CD14-positive monocyte (primary cell): Measurements from ENCODE around the gene TIAM2. TPM values are rescaled to one million over a fixed set of nuclear protein-coding genes. Genes with fewer than 3 reads are reported as not detected.

Experiments used
- DNase-seq, 3 donors: peaks; one replicate each; pipeline ENCODE4 v3.0.0-alpha.2; 2011 to 2022
- H2AFZ ChIP-seq: 2 replicates; pipeline ENCODE4 v1.6.0; 2012; ENCODE audit warnings: mild to moderate bottlenecking, low read depth, low read length, inconsistent platforms; ENCODE audit not compliant: insufficient read depth, poor library complexity, severe bottlenecking
- H3K27ac ChIP-seq, 2 donors: 1 replicate in 1 of 2; 2 replicates in 1 of 2; pipeline ENCODE4 v1.5.1; 2012 to 2013; ENCODE audit warnings: low read length in 2 of 2, control low read depth in 1 of 2, inconsistent platforms in 1 of 2, low read depth in 1 of 2, mild to moderate bottlenecking in 1 of 2
- H3K27me3 ChIP-seq, 2 donors: one replicate each; pipeline versions ENCODE4 v1.6.0 to v1.6.1; 2011 to 2013; ENCODE audit warnings: low read length in 2 of 2; ENCODE audit not compliant: control insufficient read depth in 2 of 2, insufficient read depth in 2 of 2
- H3K36me3 ChIP-seq, 2 donors: replicated peaks in 1 of 2; 1 replicate in 1 of 2; 2 replicates in 1 of 2; pipeline versions ENCODE4 v1.5.1 to v1.6.1; 2012 to 2013; ENCODE audit warnings: low read length in 2 of 2, control low read depth in 1 of 2, inconsistent platforms in 1 of 2, mild to moderate bottlenecking in 1 of 2; ENCODE audit not compliant: insufficient read depth in 2 of 2, control insufficient read depth in 1 of 2
- H3K4me1 ChIP-seq, 2 donors: 1 replicate in 1 of 2; 2 replicates in 1 of 2; pipeline versions ENCODE4 v1.5.1 to v1.6.1; 2012 to 2013; ENCODE audit warnings: low read length in 2 of 2, control low read depth in 1 of 2, inconsistent platforms in 1 of 2, mild to moderate bottlenecking in 1 of 2, moderate library complexity in 1 of 2; ENCODE audit not compliant: insufficient read depth in 2 of 2, control insufficient read depth in 1 of 2
- H3K4me2 ChIP-seq: replicated peaks from 2 replicates; pipeline ENCODE3; 2012; ENCODE audit warnings: low read length, moderate library complexity, mild to moderate bottlenecking; ENCODE audit not compliant: poor library complexity, severe bottlenecking; ENCODE audit errors: extremely low read depth
- H3K4me3 ChIP-seq, 3 experiments: fragments of 200-600 bp in 1 of 3; sonication (generic) in 1 of 3; replicated peaks in 1 of 3; 1 replicate in 2 of 3; 2 replicates in 1 of 3; pipeline ENCODE4 v1.5.1; 2011 to 2013; ENCODE audit warnings: low read length in 3 of 3, mild to moderate bottlenecking in 3 of 3, control low read depth in 2 of 3, low read depth in 2 of 3, inconsistent platforms in 1 of 3, moderate library complexity in 1 of 3
- H3K79me2 ChIP-seq: 2 replicates; pipeline ENCODE4 v1.6.0; 2012; ENCODE audit warnings: mild to moderate bottlenecking, control low read depth, inconsistent platforms, low read length, moderate library complexity; ENCODE audit not compliant: insufficient read depth
- H3K9ac ChIP-seq: 2 replicates; pipeline ENCODE4 v1.6.0; 2017; ENCODE audit warnings: low read length, mild to moderate bottlenecking; ENCODE audit not compliant: insufficient read depth, poor library complexity, severe bottlenecking
- H3K9me3 ChIP-seq, 2 donors: replicated peaks in 1 of 2; 1 replicate in 1 of 2; 2 replicates in 1 of 2; pipeline versions ENCODE4 v1.5.1 to v1.6.1; 2012 to 2013; ENCODE audit warnings: low read length in 2 of 2, control low read depth in 1 of 2; ENCODE audit not compliant: control insufficient read depth in 1 of 2, insufficient read depth in 1 of 2
- H4K20me1 ChIP-seq: 2 replicates; pipeline ENCODE4 v1.6.0; 2012; ENCODE audit warnings: mild to moderate bottlenecking, low read length, control low read depth, moderate library complexity; ENCODE audit not compliant: insufficient read depth
- H3K27ac Mint-ChIP-seq, 7 donors: one replicate each; pipeline ENCODE4 v1.8.0; 2020; ENCODE audit warnings: mild to moderate bottlenecking in 7 of 7, mixed read lengths in 7 of 7, moderate library complexity in 6 of 7, inconsistent platforms in 2 of 7
- H3K27me3 Mint-ChIP-seq, 3 donors: one replicate each; pipeline ENCODE4 v1.8.0; 2021 to 2022; ENCODE audit warnings: low read depth in 3 of 3, mild to moderate bottlenecking in 3 of 3, mixed read lengths in 3 of 3, moderate library complexity in 3 of 3, inconsistent platforms in 1 of 3
- H3K36me3 Mint-ChIP-seq, 2 donors: one replicate each; pipeline ENCODE4 v1.8.0; 2020; ENCODE audit warnings: mixed read lengths in 2 of 2, inconsistent platforms in 1 of 2, mild to moderate bottlenecking in 1 of 2
- H3K4me1 Mint-ChIP-seq: one replicate; pipeline ENCODE4 v1.8.0; 2020; ENCODE audit warnings: mild to moderate bottlenecking, mixed read lengths
- H3K4me3 Mint-ChIP-seq, 2 donors: one replicate each; pipeline ENCODE4 v1.8.0; 2020; ENCODE audit warnings: mild to moderate bottlenecking in 2 of 2, mixed read lengths in 2 of 2, moderate library complexity in 1 of 2
- H3K9me3 Mint-ChIP-seq, 7 donors: one replicate each; pipeline ENCODE4 v1.8.0; 2020 to 2022; ENCODE audit warnings: mixed read lengths in 7 of 7, mild to moderate bottlenecking in 6 of 7, moderate library complexity in 6 of 7, inconsistent platforms in 2 of 7
- CTCF ChIP-seq: fragments of 200-600 bp; IDR thresholded peaks from one replicate; pipeline ENCODE4 v1.8.0; 2022; ENCODE audit warnings: antibody characterized with exemption, mild to moderate bottlenecking
- WGBS: methylation state at CpG from one replicate; pipeline ENCODE4 v1.1.5; 2013; ENCODE audit warnings: missing lambda C conversion rate; ENCODE audit not compliant: insufficient coverage; 5-methylcytosine and 5-hydroxymethylcytosine counted together
- intact Hi-C, 2 donors: fragments of 100-400 bp; cut with micrococcal nuclease; formaldehyde crosslinking; loops; one replicate each; pipeline versions ENCODE4 v1.15.0 to v1.15.1; 2023
- polyA plus RNA-seq, 3 donors: library from polyadenylated mRNA; depleted of rRNA in 1 of 3; unstranded in 2 of 3; stranded (reverse) in 1 of 3; fragments of 300-500 nt in 2 of 3; fragments of >200 nt in 1 of 3; fragmentation: Illumina TruSeq in 2 of 3; gene quantifications; 1 replicate in 2 of 3; 2 replicates in 1 of 3; pipeline ENCODE4 v1.2.3, GENCODE V29; 2012 to 2021

Gene TIAM2
- polyA plus RNA-seq, 3 donors = 0.25 to 4.2 (median 0.67) TPM

- Histone ChIP-seq H3K9me3 (no peaks in the 10 kb centered on the region), H4K20me1 (no peaks in the 10 kb centered on the region), H2AFZ (no peak overlapping the region), H3K4me3 (no peak overlapping the region), H3K79me2 (no peaks in the 10 kb centered on the region), H3K4me1 (no peaks in the 10 kb centered on the region), H3K27me3 (no peaks in the 10 kb centered on the region), H3K4me2 (no peak overlapping the region), H3K9ac (no peak overlapping the region), H3K36me3 (no peaks in the 10 kb centered on the region), H3K27ac (no peak overlapping the region)
- 97% methylated on average over 11 of the region's 13 CpGs for WGBS
- no peaks in the 10 kb centered on the region for H3K36me3 Mint-ChIP-seq
- intact Hi-C loops = no loop called here
- no peaks in the 10 kb centered on the region for H3K27me3 Mint-ChIP-seq
- peaks cover 0 to 2% (median 0%) of the 10 kb centered on the region in 7 donors for H3K9me3 Mint-ChIP-seq
- no peak for TF ChIP-seq CTCF
- H3K4me1 Mint-ChIP-seq = no peaks in the 10 kb centered on the region
- no peak overlapping the region for H3K4me3 Mint-ChIP-seq
- no peak overlapping the region for H3K27ac Mint-ChIP-seq
- DNase-seq = no peak
Observed at GRCh38 chr6:155033021-155033791, 38.1 kb downstream of the TIAM2 start.

GRCh38 chr6:155036907-155037306 lies 41.8 kb downstream of the TIAM2 start:
- Mint-ChIP-seq H3K4me1 (no peaks in the 10 kb centered on the region), H3K36me3 (no peaks in the 10 kb centered on the region), H3K9me3 (peaks cover 0 to 2% (median 0%) of the 10 kb centered on the region in 7 donors), H3K27ac (no peak overlapping the region), H3K27me3 (peaks cover 1 to 3% (median 1%) of the 10 kb centered on the region in 3 donors), H3K4me3 (no peak overlapping the region)
- no peaks in the 10 kb centered on the region for H3K36me3 ChIP-seq
- no peaks in the 10 kb centered on the region for H3K4me1 ChIP-seq
- no peak for TF ChIP-seq CTCF
- intact Hi-C loops = no loop called here
- 93% methylated on average over 2 of the region's 8 CpGs for WGBS
- no peaks in the 10 kb centered on the region for H3K79me2 ChIP-seq
- H3K9ac ChIP-seq = no peak overlapping the region
- H3K4me2 ChIP-seq = no peak overlapping the region
- H3K4me3 ChIP-seq = no peak overlapping the region
- no peaks in the 10 kb centered on the region for H3K27me3 ChIP-seq
- no peaks in the 10 kb centered on the region for H3K9me3 ChIP-seq
- H4K20me1 ChIP-seq = no peaks in the 10 kb centered on the region
- no peak overlapping the region for H2AFZ ChIP-seq
- no peak for DNase-seq
- no peak overlapping the region for H3K27ac ChIP-seq
